ENCODE results near the gene BMPR1A. TPM values are rescaled to one million over a fixed set of nuclear protein-coding genes. Genes with fewer than 3 reads are reported as not detected.

Gene BMPR1A
- total RNA-seq, 2 experiments from 2014 or later, result 0.47 to 1.1 TPM

DNA sequence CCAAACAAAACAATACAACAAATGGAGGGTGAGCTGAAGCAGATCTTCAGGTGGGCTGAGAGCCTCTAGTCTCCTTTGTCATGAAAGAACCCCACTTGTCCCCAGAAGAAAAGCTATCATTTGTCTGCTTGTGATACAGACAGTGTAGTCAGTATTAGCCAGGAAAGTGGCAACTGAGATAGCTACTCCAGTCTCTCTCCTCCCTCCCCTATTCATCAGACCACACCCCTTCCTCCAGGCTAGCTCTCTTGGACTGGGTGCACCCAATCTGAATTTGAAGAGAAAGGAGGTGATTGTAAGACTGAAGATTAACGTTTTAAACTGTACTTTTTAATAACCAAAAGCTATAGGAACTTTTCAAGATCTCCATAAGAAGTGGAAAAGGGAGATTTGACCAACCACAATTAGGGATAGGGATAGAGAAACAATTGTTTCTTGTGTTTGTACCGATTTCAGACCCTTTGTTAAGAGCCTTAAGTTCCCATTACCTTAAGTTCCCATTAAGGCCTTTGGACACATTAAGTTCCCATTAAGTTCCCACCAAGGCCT, 14.1 kb downstream of the BMPR1A start:
- H3K36me3 ChIP-seq (ENCODE audit: insufficient read depth, low read length), result no peaks in the 10 kb centered on the region
- no peaks in the 10 kb centered on the region for H3K4me1 ChIP-seq (ENCODE audit: insufficient read depth, low read length, poor library complexity, severe bottlenecking)
- H3K9me2 ChIP-seq (ENCODE audit: insufficient read depth, low read length), result no peaks in the 10 kb centered on the region
- no peaks in the 10 kb centered on the region for H3K79me2 ChIP-seq (ENCODE audit: insufficient read depth, low read depth, low read length)
- no peaks in the 10 kb centered on the region for H3K9me3 ChIP-seq (ENCODE audit: low read length)
- intact Hi-C loops (cut with micrococcal nuclease; ENCODE audit: unreplicated experiment), result no loop called here
- TF ChIP-seq, protein P1, sequence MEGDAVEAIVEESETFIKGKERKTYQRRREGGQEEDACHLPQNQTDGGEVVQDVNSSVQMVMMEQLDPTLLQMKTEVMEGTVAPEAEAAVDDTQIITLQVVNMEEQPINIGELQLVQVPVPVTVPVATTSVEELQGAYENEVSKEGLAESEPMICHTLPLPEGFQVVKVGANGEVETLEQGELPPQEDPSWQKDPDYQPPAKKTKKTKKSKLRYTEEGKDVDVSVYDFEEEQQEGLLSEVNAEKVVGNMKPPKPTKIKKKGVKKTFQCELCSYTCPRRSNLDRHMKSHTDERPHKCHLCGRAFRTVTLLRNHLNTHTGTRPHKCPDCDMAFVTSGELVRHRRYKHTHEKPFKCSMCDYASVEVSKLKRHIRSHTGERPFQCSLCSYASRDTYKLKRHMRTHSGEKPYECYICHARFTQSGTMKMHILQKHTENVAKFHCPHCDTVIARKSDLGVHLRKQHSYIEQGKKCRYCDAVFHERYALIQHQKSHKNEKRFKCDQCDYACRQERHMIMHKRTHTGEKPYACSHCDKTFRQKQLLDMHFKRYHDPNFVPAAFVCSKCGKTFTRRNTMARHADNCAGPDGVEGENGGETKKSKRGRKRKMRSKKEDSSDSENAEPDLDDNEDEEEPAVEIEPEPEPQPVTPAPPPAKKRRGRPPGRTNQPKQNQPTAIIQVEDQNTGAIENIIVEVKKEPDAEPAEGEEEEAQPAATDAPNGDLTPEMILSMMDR (conservative IDR thresholded peaks at IDR 0.05; ENCODE audit: low read length), result no peak
- no peak for TF ChIP-seq EZH2phosphoT487 (IDR thresholded peaks at IDR 0.05; ENCODE audit: borderline replicate concordance, low read depth, low read length)
- POLR2A ChIA-PET, result interaction anchor here (0.6 kb wide), 1 partner anchor 29 kb away, joined by 4 read pairs; no protein-coding TSS in a partner anchor
- H3K4me2 ChIP-seq (ENCODE audit: low read length), result no peak overlapping the region
- BruUV-seq (replicated peaks), result no TSS peak
- H4K20me1 ChIP-seq (ENCODE audit: insufficient read depth, low read length), result no peaks in the 10 kb centered on the region
- no peak overlapping the region for H3K27ac ChIP-seq (ENCODE audit: low read depth, low read length, poor library complexity, severe bottlenecking)
- CTCF ChIA-PET (ENCODE audit: unreplicated experiment), result no interaction called here
- H3K4me3 ChIP-seq (ENCODE audit: low read depth, low read length, poor library complexity, severe bottlenecking), result no peak overlapping the region
- no peak for DNase-seq (ENCODE audit: low spot score)
- no peak overlapping the region for H2AFZ ChIP-seq (ENCODE audit: low read length)

- Histone ChIP-seq H3K4me1 (ENCODE audit: insufficient read depth, low read length, poor library complexity, severe bottlenecking) (no peaks in the 10 kb centered on the region), H3K36me3 (ENCODE audit: insufficient read depth, low read length) (no peaks in the 10 kb centered on the region), H4K20me1 (ENCODE audit: insufficient read depth, low read length) (no peaks in the 10 kb centered on the region), H3K4me3 (ENCODE audit: low read depth, low read length, poor library complexity, severe bottlenecking) (no peak overlapping the region), H3K9me3 (ENCODE audit: low read length) (no peaks in the 10 kb centered on the region), H3K79me2 (ENCODE audit: insufficient read depth, low read depth, low read length) (no peaks in the 10 kb centered on the region), H3K9me2 (ENCODE audit: insufficient read depth, low read length) (no peaks in the 10 kb centered on the region), H3K4me2 (ENCODE audit: low read length) (no peak overlapping the region), H3K27ac (ENCODE audit: low read depth, low read length, poor library complexity, severe bottlenecking) (no peak overlapping the region), H2AFZ (ENCODE audit: low read length) (no peak overlapping the region)
- no peak for DNase-seq (ENCODE audit: low spot score)
- TF ChIP-seq EZH2phosphoT487 (IDR thresholded peaks at IDR 0.05; ENCODE audit: borderline replicate concordance, low read depth, low read length), result no peak
- TF ChIP-seq, protein P1 (conservative IDR thresholded peaks at IDR 0.05; ENCODE audit: low read length), result no peak
- no TSS peak for BruUV-seq (replicated peaks)
- intact Hi-C loops (cut with micrococcal nuclease; ENCODE audit: unreplicated experiment), result no loop called here
- POLR2A ChIA-PET, result interaction anchor here (0.6 to 0.8 kb wide), 5 partner anchors 9 to 209 kb away, joined by 3 to 4 read pairs (median 3); no protein-coding TSS in a partner anchor
- CTCF ChIA-PET (ENCODE audit: unreplicated experiment), result no interaction called here
Measured at GRCh38 chr10:86773498-86773897, 17.1 kb downstream of the BMPR1A start.

- Histone ChIP-seq H3K9me2 (ENCODE audit: insufficient read depth, low read length) (no peaks in the 10 kb centered on the region), H3K36me3 (ENCODE audit: insufficient read depth, low read length) (no peaks in the 10 kb centered on the region)
Measured at GRCh38 chr10:86775056-86775869, 18.8 kb downstream of the BMPR1A start.

More at GRCh38 chr10:86775056-86775869, 18.8 kb downstream of the BMPR1A start:
- H3K27ac ChIP-seq (ENCODE audit: low read depth, low read length, poor library complexity, severe bottlenecking), result no peak overlapping the region
- no peaks in the 10 kb centered on the region for H3K4me1 ChIP-seq (ENCODE audit: insufficient read depth, low read length, poor library complexity, severe bottlenecking)
- no peak overlapping the region for H3K4me3 ChIP-seq (ENCODE audit: low read depth, low read length, poor library complexity, severe bottlenecking)
- intact Hi-C loops (cut with micrococcal nuclease; ENCODE audit: unreplicated experiment), result no loop called here
- ChIA-PET CTCF (ENCODE audit: unreplicated experiment) (no interaction called here), POLR2A (no interaction called here)
- no peak for DNase-seq (ENCODE audit: low spot score)
- H3K4me2 ChIP-seq (ENCODE audit: low read length), result no peak overlapping the region
- TF ChIP-seq EZH2phosphoT487 (IDR thresholded peaks at IDR 0.05; ENCODE audit: borderline replicate concordance, low read depth, low read length), result no peak
- TF ChIP-seq, protein P1 (conservative IDR thresholded peaks at IDR 0.05; ENCODE audit: low read length), result no peak
- H4K20me1 ChIP-seq (ENCODE audit: insufficient read depth, low read length), result no peaks in the 10 kb centered on the region
- no TSS peak for BruUV-seq (replicated peaks)
- no peaks in the 10 kb centered on the region for H3K79me2 ChIP-seq (ENCODE audit: insufficient read depth, low read depth, low read length)
- no peaks in the 10 kb centered on the region for H3K9me3 ChIP-seq (ENCODE audit: low read length)
- H2AFZ ChIP-seq (ENCODE audit: low read length), result no peak overlapping the region

Data from OCI-LY7 (cell line).